Caco-2 (cell line): ENCODE results near the gene HK3. TPM values are rescaled to one million over a fixed set of nuclear protein-coding genes. Genes with fewer than 3 reads are reported as not detected.

Source experiments
- BruUV-seq: library from RNA; stranded (reverse); fragments of 400-500 nt; replicated peaks from 2 replicates; lab custom pipeline; 2021; lab: Mats Ljungman, UMichigan
- CTCF ChIA-PET: fragments of 300-600 bp; sonication (Branson Sonifier 250); formaldehyde crosslinking; loops from one replicate; lab custom pipeline; 2022; ENCODE audit warnings: antibody characterized with exemption; lab: Charles Lee
- POLR2A ChIA-PET: fragments of 300-600 bp; sonication (Branson Sonifier 250); formaldehyde crosslinking; loops from one replicate; lab custom pipeline; 2022; ENCODE audit warnings: antibody characterized with exemption; lab: Charles Lee
- DNase-seq, 2 experiments: peaks; one replicate each; pipeline versions ENCODE4 v3.0.0 to v3.0.0-alpha.2; 2020 to 2022
- H3K27me3 ChIP-seq: replicated peaks from 2 replicates; pipeline ENCODE4 v1.6.0; 2011; ENCODE audit warnings: low read length; ENCODE audit not compliant: control insufficient read depth, insufficient read depth
- H3K36me3 ChIP-seq: 2 replicates; pipeline ENCODE4 v1.5.1; 2011; ENCODE audit warnings: low read length; ENCODE audit not compliant: control insufficient read depth, insufficient read depth
- H3K4me1 ChIP-seq: fragments of 250-450 bp; sonication (Bioruptor Pico); 2 replicates; pipeline ENCODE4 v1.5.1; 2020; ENCODE audit warnings: mild to moderate bottlenecking
- H3K4me3 ChIP-seq: 2 replicates; pipeline ENCODE4 v1.5.1; 2011; ENCODE audit warnings: low read depth, mild to moderate bottlenecking, control low read depth, low read length
- H3K9me3 ChIP-seq: fragments of 250-450 bp; sonication (Bioruptor Pico); 2 replicates; pipeline ENCODE4 v1.5.1; 2020; ENCODE audit warnings: mild to moderate bottlenecking, moderate library complexity
- H3K27ac Mint-ChIP-seq: one replicate; pipeline ENCODE4 v1.8.0; 2022; ENCODE audit warnings: mixed read lengths; ENCODE audit not compliant: unreplicated experiment
- H3K27me3 Mint-ChIP-seq: one replicate; pipeline ENCODE4 v1.8.0; 2022; ENCODE audit warnings: mixed read lengths; ENCODE audit not compliant: insufficient read depth, unreplicated experiment
- H3K36me3 Mint-ChIP-seq: one replicate; pipeline ENCODE4 v1.8.0; 2022; ENCODE audit warnings: mild to moderate bottlenecking, mixed read lengths; ENCODE audit not compliant: insufficient read depth, unreplicated experiment
- H3K4me1 Mint-ChIP-seq: one replicate; pipeline ENCODE4 v1.8.0; 2022; ENCODE audit warnings: low read depth, mixed read lengths; ENCODE audit not compliant: unreplicated experiment
- H3K4me3 Mint-ChIP-seq: one replicate; pipeline ENCODE4 v1.8.0; 2022; ENCODE audit warnings: mild to moderate bottlenecking, moderate library complexity, mixed read lengths; ENCODE audit not compliant: unreplicated experiment
- H3K9me3 Mint-ChIP-seq: one replicate; pipeline ENCODE4 v1.8.0; 2022; ENCODE audit warnings: mixed read lengths; ENCODE audit not compliant: unreplicated experiment
- CTCF ChIP-seq, 2 experiments: fragments of 200-600 bp in 1 of 2; IDR thresholded peaks; 1 replicate in 1 of 2; 2 replicates in 1 of 2; pipeline versions ENCODE4 v1.5.1 to v1.8.0; 2011 to 2022; ENCODE audit warnings: antibody characterized with exemption in 1 of 2, control low read depth in 1 of 2, inconsistent platforms in 1 of 2, low read depth in 1 of 2, low read length in 1 of 2, mild to moderate bottlenecking in 1 of 2, moderate library complexity in 1 of 2; ENCODE audit not compliant: insufficient read depth in 1 of 2, severe bottlenecking in 1 of 2, unreplicated experiment in 1 of 2
- intact Hi-C: fragments of 100-400 bp; cut with micrococcal nuclease; formaldehyde crosslinking; loops from one replicate; pipeline ENCODE4 v1.10.0; 2022; ENCODE audit not compliant: unreplicated experiment
- total RNA-seq: library from RNA; stranded (reverse); gene quantifications from 2 replicates; pipeline ENCODE4 v1.2.3, GENCODE V29; 2022

Gene HK3
- total RNA-seq, 1 experiment from 2014 or later = 0.29 TPM

GRCh38 chr5:176854164-176854563 lies 45.0 kb downstream of the HK3 start:
- Mint-ChIP-seq H3K27ac (no peak overlapping the region), H3K36me3 (no peaks in the 10 kb centered on the region), H3K4me1 (no peaks in the 10 kb centered on the region), H3K4me3 (no peak overlapping the region), H3K27me3 (peaks cover 18% of the 10 kb centered on the region), H3K9me3 (no peaks in the 10 kb centered on the region)
- H3K9me3 ChIP-seq = no peaks in the 10 kb centered on the region
- ChIA-PET POLR2A (no interaction called here), CTCF (no interaction called here)
- BruUV-seq = no TSS peak
- no peak for DNase-seq
- H3K4me1 ChIP-seq = no peaks in the 10 kb centered on the region
- TF ChIP-seq CTCF (IDR thresholded peaks at IDR 0.05; ENCODE audit: insufficient read depth in 1 of 2, low read depth in 1 of 2, low read length in 1 of 2, severe bottlenecking in 1 of 2, unreplicated experiment in 1 of 2) = no peak
- H3K36me3 ChIP-seq = no peaks in the 10 kb centered on the region
- H3K27me3 ChIP-seq = no peaks in the 10 kb centered on the region
- no peak overlapping the region for H3K4me3 ChIP-seq
- intact Hi-C loops = no loop called here

GRCh38 chr5:176853151-176853778 lies 45.9 kb downstream of the HK3 start:
- no peak for TF ChIP-seq CTCF (IDR thresholded peaks at IDR 0.05; ENCODE audit: insufficient read depth in 1 of 2, low read depth in 1 of 2, low read length in 1 of 2, severe bottlenecking in 1 of 2, unreplicated experiment in 1 of 2)
- Histone ChIP-seq H3K4me3 (no peak overlapping the region), H3K36me3 (no peaks in the 10 kb centered on the region), H3K27me3 (no peaks in the 10 kb centered on the region), H3K9me3 (no peaks in the 10 kb centered on the region), H3K4me1 (no peaks in the 10 kb centered on the region)
- H3K4me1 Mint-ChIP-seq = no peaks in the 10 kb centered on the region
- peaks cover 14% of the 10 kb centered on the region for H3K27me3 Mint-ChIP-seq
- CTCF ChIA-PET = no interaction called here
- POLR2A ChIA-PET = no interaction called here
- no peak overlapping the region for H3K4me3 Mint-ChIP-seq
- H3K9me3 Mint-ChIP-seq = no peaks in the 10 kb centered on the region
- H3K36me3 Mint-ChIP-seq = no peaks in the 10 kb centered on the region
- no peak overlapping the region for H3K27ac Mint-ChIP-seq
- DNase-seq = no peak
- intact Hi-C loops = no loop called here
- no TSS peak for BruUV-seq

- ChIA-PET CTCF (no interaction called here), POLR2A (no interaction called here)
- Mint-ChIP-seq H3K4me3 (no peak overlapping the region), H3K36me3 (no peaks in the 10 kb centered on the region), H3K27me3 (peaks cover 8% of the 10 kb centered on the region), H3K9me3 (no peaks in the 10 kb centered on the region), H3K27ac (no peak overlapping the region), H3K4me1 (no peaks in the 10 kb centered on the region)
- Histone ChIP-seq H3K9me3 (no peaks in the 10 kb centered on the region), H3K4me3 (no peak overlapping the region), H3K36me3 (no peaks in the 10 kb centered on the region), H3K4me1 (no peaks in the 10 kb centered on the region), H3K27me3 (no peaks in the 10 kb centered on the region)
- no peak for TF ChIP-seq CTCF (IDR thresholded peaks at IDR 0.05; ENCODE audit: insufficient read depth in 1 of 2, low read depth in 1 of 2, low read length in 1 of 2, severe bottlenecking in 1 of 2, unreplicated experiment in 1 of 2)
- no TSS peak for BruUV-seq
- no peak for DNase-seq
- intact Hi-C loops = no loop called here
These were observed 47.1 kb downstream of the HK3 start for GRCh38 chr5:176851871-176852658.
